GM23248 (cell line): ENCODE data around the gene CSPG4. TPM values are rescaled to one million over a fixed set of nuclear protein-coding genes. Genes with fewer than 3 reads are reported as not detected.
"Not testable (repeated sequence)": the region's sequence is repeated elsewhere in the genome, so short reads cannot be mapped to it uniquely, and the experiment has no call there.

Source experiments
- DNase-seq: peaks from one replicate; pipeline ENCODE4 v3.0.0-alpha.2; 2015
- H2AFZ ChIP-seq: fragments of 200-600 bp; sonication (generic); 2 replicates; pipeline ENCODE4 v1.6.1; 2016; ENCODE audit warnings: antibody characterized with exemption
- H3F3A ChIP-seq: fragments of 200-600 bp; sonication (generic); 2 replicates; pipeline ENCODE4 v1.6.1; 2016; ENCODE audit warnings: mild to moderate bottlenecking, antibody characterized with exemption, mixed run types; ENCODE audit not compliant: insufficient read depth
- H3K27ac ChIP-seq: fragments of 200-600 bp; sonication (generic); 2 replicates; pipeline ENCODE4 v1.5.1; 2016; ENCODE audit warnings: mild to moderate bottlenecking
- H3K27me3 ChIP-seq: fragments of 200-600 bp; sonication (generic); replicated peaks from 2 replicates; pipeline ENCODE4 v1.6.1; 2016; ENCODE audit warnings: mild to moderate bottlenecking; ENCODE audit not compliant: insufficient read depth
- H3K36me3 ChIP-seq: fragments of 200-600 bp; sonication (generic); 2 replicates; pipeline ENCODE4 v1.6.1; 2016; ENCODE audit warnings: low read depth, mild to moderate bottlenecking
- H3K4me1 ChIP-seq: fragments of 200-600 bp; sonication (generic); 2 replicates; pipeline ENCODE4 v1.6.1; 2016; ENCODE audit warnings: mild to moderate bottlenecking; ENCODE audit not compliant: insufficient read depth
- H3K4me2 ChIP-seq: fragments of 200-600 bp; sonication (generic); one replicate; pipeline ENCODE4 v1.6.1; 2016; ENCODE audit warnings: mild to moderate bottlenecking; ENCODE audit not compliant: unreplicated experiment
- H3K4me3 ChIP-seq: fragments of 200-600 bp; sonication (generic); 2 replicates; pipeline ENCODE4 v1.5.1; 2016; ENCODE audit warnings: mild to moderate bottlenecking
- H3K79me2 ChIP-seq: fragments of 200-600 bp; sonication (generic); 2 replicates; pipeline ENCODE4 v1.6.1; 2016; ENCODE audit warnings: mild to moderate bottlenecking; ENCODE audit not compliant: insufficient read depth
- H3K9ac ChIP-seq: fragments of 200-600 bp; sonication (generic); 2 replicates; pipeline ENCODE4 v1.6.1; 2016; ENCODE audit warnings: mild to moderate bottlenecking
- H3K9me2 ChIP-seq: fragments of 200-600 bp; sonication (generic); 2 replicates; pipeline ENCODE4 v1.6.1; 2016; ENCODE audit warnings: mixed run types, mild to moderate bottlenecking, moderate library complexity; ENCODE audit not compliant: insufficient read depth
- H3K9me3 ChIP-seq: fragments of 200-600 bp; sonication (generic); one replicate; pipeline ENCODE4 v1.6.1; 2017; ENCODE audit warnings: low read depth
- H4K20me1 ChIP-seq: fragments of 200-600 bp; sonication (generic); 2 replicates; pipeline ENCODE4 v1.6.0; 2016; ENCODE audit not compliant: insufficient read depth
- EZH2 ChIP-seq: fragments of 200-600 bp; sonication (generic); IDR thresholded peaks from 2 replicates; pipeline ENCODE4 v1.6.1; 2018; ENCODE audit warnings: antibody characterized with exemption, mild to moderate bottlenecking; ENCODE audit not compliant: insufficient read depth, poor library complexity, severe bottlenecking
- EZH2phosphoT487 ChIP-seq: fragments of 200-600 bp; sonication (generic); IDR thresholded peaks from 2 replicates; pipeline ENCODE4 v1.6.1; 2018; ENCODE audit warnings: antibody characterized with exemption, moderate library complexity, mild to moderate bottlenecking, low read depth; ENCODE audit not compliant: insufficient read depth
- WGBS, 2 experiments: methylation state at CpG; one replicate each; pipeline ENCODE4 v1.1.6; 2015 to 2017; ENCODE audit warnings: low lambda C conversion rate in 2 of 2, low coverage in 1 of 2; ENCODE audit errors: missing lambda C conversion rate in 2 of 2; 5-methylcytosine and 5-hydroxymethylcytosine counted together
- in situ Hi-C: fragments of 300-500 bp; cut with MboI; formaldehyde crosslinking; loops from 2 replicates; pipeline ENCODE4 v1.15.0; 2020
- polyA plus RNA-seq: library from polyadenylated mRNA; unstranded; fragments of >200 nt; fragmentation: Nextera tagmentation; extraction: Ambion mirVana; gene quantifications from 2 replicates; pipeline ENCODE4 v1.2.1, GENCODE V29; 2016
- total RNA-seq: library from RNA; depleted of rRNA; stranded (reverse); fragments of >200 nt; shearing (Covaris generic); gene quantifications from 2 replicates; pipeline ENCODE4 v1.2.3, GENCODE V29; 2014

CSPG4 gene
- total and polyA plus RNA-seq, 2 experiments from 2014 or later: 5.3 to 25.8 TPM

- in situ Hi-C loops: no loop called here
- WGBS, 2 experiments: 89 to 91% methylated on average over 14 of the region's 14 CpGs
Measured at GRCh38 chr15:75760704-75761435, 48.2 kb upstream of the CSPG4 start.

GRCh38 chr15:75760131-75760520 lies 47.5 kb upstream of the CSPG4 start:
- in situ Hi-C loops, H3K36me3 ChIP-seq, DNase-seq, H4K20me1 ChIP-seq, H3K4me2 ChIP-seq, H3K9me3 ChIP-seq, H3K27ac ChIP-seq, H3K27me3 ChIP-seq, H3K4me3 ChIP-seq, H3K9ac ChIP-seq, H3K9me2 ChIP-seq, H3F3A ChIP-seq, H2AFZ ChIP-seq, H3K79me2 ChIP-seq: not testable (repeated sequence)
- H3K4me1 ChIP-seq: peaks cover 11% of the 10 kb centered on the region
- 95 to 97% methylated on average over 5 to 7 of the region's 7 CpGs for WGBS, 2 experiments

More at GRCh38 chr15:75760704-75761435, 48.2 kb upstream of the CSPG4 start:
- Histone ChIP-seq H3K9me2 (no peaks in the 10 kb centered on the region), H3K4me2 (no peak overlapping the region), H3K9ac (no peak overlapping the region), H3K4me3 (no peak overlapping the region), H2AFZ (no peak overlapping the region), H3K79me2 (no peaks in the 10 kb centered on the region), H3K36me3 (no peaks in the 10 kb centered on the region), H3K27me3 (no peaks in the 10 kb centered on the region), H4K20me1 (no peaks in the 10 kb centered on the region), H3F3A (peaks cover 9% of the 10 kb centered on the region), H3K9me3 (no peaks in the 10 kb centered on the region), H3K4me1 (peaks cover 11% of the 10 kb centered on the region), H3K27ac (no peak overlapping the region)
- TF ChIP-seq EZH2: no peak
- no peak for TF ChIP-seq EZH2phosphoT487
- no peak for DNase-seq

- no peak for DNase-seq
- Histone ChIP-seq H3K4me2 (peak overlapping the region; percentile 87), H3K27me3 (no peaks in the 10 kb centered on the region), H3K4me1 (peaks cover 11% of the 10 kb centered on the region), H3K9ac (0 out of 2 replicates have a peak overlapping the region, but pooled peaks have one; percentile 82), H3K9me3 (no peaks in the 10 kb centered on the region), H3K4me3 (peak overlapping the region; percentile 78), H2AFZ (peak overlapping the region; percentile 95), H3K36me3 (no peaks in the 10 kb centered on the region), H3K27ac (no peak overlapping the region), H3K79me2 (no peaks in the 10 kb centered on the region), H3F3A (peaks cover 9% of the 10 kb centered on the region), H4K20me1 (no peaks in the 10 kb centered on the region), H3K9me2 (no peaks in the 10 kb centered on the region)
- 86 to 95% methylated on average over 2 of the region's 2 CpGs for WGBS, 2 experiments
- TF ChIP-seq EZH2phosphoT487 (no peak), EZH2 (no peak)
- in situ Hi-C loops: no loop called here
Measured at GRCh38 chr15:75759416-75760130, 46.9 kb upstream of the CSPG4 start.

GRCh38 chr15:75758071-75758872 lies 45.6 kb upstream of the CSPG4 start:
- Histone ChIP-seq H3K4me2 (peak overlapping the region; percentile 87), H3K4me1 (peaks cover 11% of the 10 kb centered on the region), H3K9ac (peak overlapping the region; percentile 82), H3K4me3 (peak overlapping the region; percentile 78), H3K9me2 (no peaks in the 10 kb centered on the region), H3K9me3 (no peaks in the 10 kb centered on the region), H3K79me2 (no peaks in the 10 kb centered on the region), H3F3A (peaks cover 9% of the 10 kb centered on the region), H4K20me1 (no peaks in the 10 kb centered on the region), H2AFZ (peak overlapping the region; percentile 95), H3K36me3 (no peaks in the 10 kb centered on the region), H3K27ac (peak overlapping the region; percentile 29), H3K27me3 (no peaks in the 10 kb centered on the region)
- in situ Hi-C loops: no loop called here
- DNase-seq: peak; percentile 93
- TF ChIP-seq EZH2phosphoT487: no peak
- no peak for TF ChIP-seq EZH2
- WGBS, 2 experiments: 6% methylated on average over 29 to 35 of the region's 35 CpGs

GRCh38 chr15:75754871-75755270 lies 42.2 kb upstream of the CSPG4 start:
- H3K4me3 ChIP-seq, H3K27me3 ChIP-seq, H3K9me2 ChIP-seq, H2AFZ ChIP-seq, H3K36me3 ChIP-seq, H3K9me3 ChIP-seq, H3K27ac ChIP-seq, H3F3A ChIP-seq, in situ Hi-C loops, H4K20me1 ChIP-seq, DNase-seq, H3K4me2 ChIP-seq, H3K79me2 ChIP-seq, H3K9ac ChIP-seq: not testable (repeated sequence)
- peaks cover 11% of the 10 kb centered on the region for H3K4me1 ChIP-seq
- WGBS, 2 experiments: 60 to 66% methylated on average over 5 of the region's 5 CpGs
